Stimulated activated CD4-positive, alpha-beta T cell treated with anti-CD3 and anti-CD28 coated beads, Interleukin-1b, Interleukin-23, amount 100 ng/mL, for 48 hours (primary cell): ENCODE results near the gene GALNT9.
A peak's percentile ranks its signal among the peaks of the same experiment; 100 is the strongest.

ENCODE experiments used
- DNase-seq: peaks from one replicate; pipeline ENCODE4 v3.0.0-alpha.2; 2020

GALNT9 gene

GRCh38 chr12:132166093-132166492, 163.3 kb downstream of the GALNT9 start:
- DNase-seq, result no peak

DNA sequence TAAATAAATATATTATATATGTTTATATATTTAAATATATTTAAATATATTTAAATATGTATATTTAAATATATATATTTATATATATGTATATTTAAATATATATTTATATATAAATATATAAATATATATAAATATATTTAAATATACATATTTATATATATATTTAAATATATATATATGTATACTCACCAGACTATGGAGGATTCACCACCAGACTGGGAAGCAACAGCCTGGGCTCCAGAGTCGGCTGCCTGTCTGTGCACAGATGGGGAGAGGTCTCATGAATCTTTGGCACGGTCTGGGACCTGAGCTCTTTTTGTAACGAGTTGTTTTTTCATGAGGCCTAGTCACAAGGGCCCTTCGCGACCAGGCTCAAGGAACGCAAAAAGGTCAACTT, 163.8 kb downstream of the GALNT9 start:
- DNase-seq, result no peak

DNA sequence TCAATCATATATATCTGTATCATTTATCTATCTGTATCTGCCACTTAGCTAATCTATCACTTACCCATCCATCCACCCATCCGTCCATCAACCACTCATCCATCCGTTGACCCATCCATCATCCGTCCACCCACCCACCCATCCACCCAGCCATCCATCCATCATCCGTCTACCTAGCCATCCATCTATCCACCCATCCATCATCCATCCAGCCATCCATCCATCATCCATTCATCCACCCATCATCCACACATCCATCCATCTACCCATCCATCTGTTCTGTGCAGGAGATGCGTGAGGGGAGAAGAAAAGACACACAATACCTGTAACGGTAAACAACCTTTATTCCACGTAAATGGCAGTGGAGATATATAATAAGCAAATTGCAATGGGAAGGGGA, 165.0 kb downstream of the GALNT9 start:
- no peak for DNase-seq

GRCh38 chr12:132163911-132164288, 165.5 kb downstream of the GALNT9 start:
- no peak for DNase-seq

DNA sequence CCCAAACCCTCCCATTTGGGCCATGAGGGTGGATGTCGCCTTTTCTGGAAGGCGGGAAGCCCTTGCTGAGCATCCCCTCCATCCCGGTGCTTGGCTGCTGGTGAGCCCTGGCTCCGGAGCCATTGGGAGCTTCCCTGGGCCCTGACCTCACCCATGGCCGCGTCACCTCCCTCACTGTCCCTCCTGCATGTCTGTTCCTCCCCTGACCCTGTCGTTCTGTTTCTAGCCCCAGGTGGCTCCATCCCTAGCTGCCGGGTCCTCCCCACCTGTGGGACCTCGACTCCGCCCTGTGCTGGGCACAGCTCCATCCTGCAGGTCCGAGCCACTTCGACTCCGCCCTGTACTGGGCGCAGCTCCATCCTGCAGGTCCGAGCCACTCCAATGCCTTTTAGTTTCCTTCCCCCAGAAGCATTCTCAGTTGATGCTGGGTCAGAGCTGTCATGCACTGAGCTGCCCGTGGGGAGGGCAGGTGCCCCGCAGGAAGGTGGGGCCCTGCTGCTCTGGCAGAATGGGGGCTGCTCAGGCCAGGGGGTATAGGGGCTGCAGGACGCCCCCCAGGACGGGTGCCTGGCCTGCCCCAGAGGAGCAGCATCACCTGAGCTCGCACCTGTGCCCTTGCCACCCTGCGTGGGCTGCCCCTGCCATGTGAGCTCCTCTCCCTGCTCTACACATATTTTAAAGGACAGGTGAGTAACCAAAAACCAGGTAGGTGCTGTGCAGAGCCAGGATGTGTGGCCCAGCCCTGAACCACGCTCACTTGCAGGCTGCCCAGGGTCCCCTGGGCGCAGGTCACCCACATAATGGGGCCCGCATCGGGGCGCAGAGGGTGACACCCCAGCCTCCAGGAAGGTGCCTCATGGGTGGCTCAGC, 166.1 kb downstream of the GALNT9 start:
- no peak for DNase-seq

DNA sequence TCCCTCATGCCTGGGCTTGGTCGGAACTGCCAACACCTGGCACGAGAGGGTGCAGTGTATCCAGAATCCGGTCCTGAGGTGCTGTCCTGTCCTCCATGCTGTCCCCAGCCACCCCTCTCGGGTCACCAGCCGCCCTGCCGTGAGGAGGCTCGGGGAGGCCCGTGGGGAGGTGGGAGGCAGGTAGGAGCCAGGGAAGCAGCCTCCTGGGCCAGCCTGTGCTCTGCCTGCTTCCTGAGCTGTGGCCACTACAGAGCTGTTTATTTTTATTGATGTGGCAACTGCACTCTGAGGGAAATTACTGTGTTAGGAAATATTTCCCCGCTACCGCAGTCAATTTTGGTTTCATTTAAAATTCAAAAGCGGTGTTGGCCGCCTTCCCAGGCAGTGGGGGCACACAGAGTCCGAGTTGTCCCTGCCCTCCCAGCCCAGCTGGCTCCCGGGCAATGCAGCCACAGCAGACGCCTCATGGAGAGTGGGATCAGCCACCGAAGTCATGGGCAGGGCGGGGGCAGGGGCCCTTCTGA, 166.8 kb downstream of the GALNT9 start:
- no peak for DNase-seq

DNA sequence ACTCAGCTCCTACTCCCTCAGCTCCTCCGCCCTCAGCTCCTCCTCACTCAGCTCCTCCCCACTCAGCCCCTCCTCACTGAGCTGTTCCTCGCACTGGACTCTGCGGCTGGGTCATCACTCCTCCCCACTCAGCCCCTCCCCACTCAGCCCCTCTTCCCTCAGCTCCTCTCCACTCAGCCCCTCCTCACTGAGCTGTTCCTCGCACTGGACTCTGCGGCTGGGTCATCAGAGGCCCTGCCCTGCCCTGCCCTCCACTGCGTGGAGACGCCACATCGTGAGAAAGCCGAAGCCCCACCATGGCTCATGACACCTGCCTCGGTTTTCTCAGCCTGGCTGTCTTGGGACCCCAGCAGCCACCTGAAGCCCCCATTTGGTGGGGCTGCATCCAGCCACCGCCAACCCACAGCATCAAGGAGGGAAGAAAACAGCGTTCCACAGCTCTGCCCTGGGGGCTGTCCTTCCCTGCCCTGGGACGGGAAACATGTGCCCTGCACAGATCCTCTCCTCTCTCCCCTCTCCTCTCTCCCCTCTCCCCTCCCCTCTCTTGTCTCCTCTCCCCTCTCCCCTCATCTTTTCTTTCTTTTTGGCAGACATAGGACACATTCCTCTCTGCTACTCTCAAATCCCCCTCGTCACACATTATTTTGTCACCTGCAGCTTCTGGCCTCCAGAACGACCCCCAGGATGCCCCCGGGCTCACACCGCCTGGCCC, 167.4 kb downstream of the GALNT9 start:
- no peak for DNase-seq

DNA sequence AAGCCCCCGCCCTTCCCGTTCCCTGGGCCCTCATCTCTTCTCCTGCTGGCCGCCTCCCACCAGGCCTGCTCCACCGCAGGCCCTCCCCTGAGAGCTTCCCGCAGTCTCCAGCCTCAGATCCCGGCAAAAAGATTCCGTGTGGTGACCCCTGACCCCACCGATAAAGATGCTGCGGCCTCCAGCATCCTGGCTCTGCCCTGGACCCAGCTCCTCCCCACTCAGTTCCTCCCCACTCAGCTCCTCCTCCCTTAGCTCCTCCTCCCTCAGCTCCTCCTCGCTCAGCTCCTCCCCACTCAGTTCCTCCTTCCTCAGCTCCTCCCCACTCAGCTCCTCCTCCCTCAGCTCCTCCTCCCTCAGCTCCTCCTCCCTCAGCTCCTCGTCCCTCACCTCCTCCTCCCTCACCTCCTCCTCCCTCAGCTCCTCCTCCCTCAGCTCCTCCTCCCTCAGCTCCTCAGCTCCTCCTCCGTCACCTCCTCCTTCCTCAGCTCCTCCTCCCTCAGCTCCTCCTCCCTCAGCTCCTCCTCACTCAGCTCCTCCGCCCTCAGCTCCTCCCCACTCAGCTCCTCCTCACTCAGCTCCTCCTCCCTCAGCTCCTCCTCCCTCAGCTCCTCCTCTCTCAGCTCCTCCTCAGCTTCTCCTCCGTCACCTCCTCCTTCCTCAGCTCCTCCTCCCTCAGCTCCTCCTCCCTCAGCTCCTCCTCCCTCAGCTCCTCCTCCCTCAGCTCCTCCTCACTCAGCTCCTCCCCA, 168.2 kb downstream of the GALNT9 start:
- DNase-seq, result no peak

GRCh38 chr12:132160601-132161035, 168.8 kb downstream of the GALNT9 start:
- DNase-seq, result no peak

DNA sequence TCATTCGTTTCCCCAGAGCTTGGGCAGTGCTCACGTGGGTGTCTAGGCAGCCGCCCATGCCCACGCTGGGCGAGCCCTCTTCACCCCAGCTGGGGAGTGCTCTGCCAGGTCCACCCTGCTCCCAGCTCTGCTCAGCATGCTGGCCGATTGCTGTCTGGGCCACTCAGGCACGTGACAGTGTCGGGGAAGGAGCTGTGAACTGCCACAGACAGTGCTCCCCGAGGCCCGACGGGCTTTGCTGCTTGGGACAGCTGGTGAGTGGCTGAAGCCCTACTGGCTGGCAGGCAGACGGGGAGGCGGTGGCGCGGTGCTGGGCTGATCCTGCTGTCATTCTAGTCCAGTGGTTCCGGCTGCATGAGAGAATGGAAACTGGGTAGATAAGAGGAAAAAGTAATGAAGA, 169.4 kb downstream of the GALNT9 start:
- DNase-seq, result no peak

- no peak for DNase-seq
Observed at GRCh38 chr12:132159555-132160003, 169.8 kb downstream of the GALNT9 start.

DNA sequence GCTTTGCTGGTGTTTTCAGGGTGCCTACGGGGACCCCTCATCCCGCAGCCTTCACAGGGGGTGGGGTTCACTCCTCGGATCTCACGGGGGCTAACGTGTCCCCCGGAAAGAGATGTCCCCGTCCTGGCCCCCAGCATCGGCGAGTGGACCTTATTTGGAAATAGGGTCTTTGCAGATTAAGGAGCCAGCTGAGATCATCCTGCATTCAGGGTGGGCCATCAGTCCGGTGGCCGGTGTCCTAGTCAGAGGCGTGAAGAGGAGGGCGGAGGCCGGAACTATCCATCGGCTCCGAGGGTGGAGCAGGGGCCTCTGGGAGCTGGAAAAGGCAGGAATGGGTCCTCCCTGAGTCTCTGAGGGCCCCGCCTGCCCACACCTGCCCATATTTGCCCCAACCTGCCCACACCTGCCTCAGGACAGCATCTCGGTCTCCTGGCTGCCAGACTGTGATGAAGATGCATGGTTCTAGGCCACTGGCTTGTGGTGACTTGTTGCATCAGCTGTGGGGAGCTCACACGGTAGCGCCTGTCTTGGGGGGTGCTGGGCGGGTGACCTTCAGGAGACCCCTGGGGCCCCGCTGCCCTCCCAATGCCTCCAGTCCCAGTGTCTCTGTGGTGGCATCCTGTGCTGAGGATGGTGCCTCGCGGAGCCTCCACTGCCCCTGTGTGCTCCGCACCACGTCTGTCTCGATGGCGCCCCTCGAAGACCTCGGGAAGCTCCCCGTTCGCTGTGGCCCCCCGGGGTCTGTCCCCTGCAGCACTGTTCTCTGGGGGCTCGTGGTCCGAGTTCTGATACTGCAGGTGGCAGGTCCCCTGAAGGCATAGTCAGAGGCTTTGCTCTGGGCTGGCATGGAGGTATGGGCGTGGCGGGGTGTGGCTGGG, 170.5 kb downstream of the GALNT9 start:
- DNase-seq, result no peak

GRCh38 chr12:132157733-132158409, 171.5 kb downstream of the GALNT9 start:
- DNase-seq, result no peak

DNA sequence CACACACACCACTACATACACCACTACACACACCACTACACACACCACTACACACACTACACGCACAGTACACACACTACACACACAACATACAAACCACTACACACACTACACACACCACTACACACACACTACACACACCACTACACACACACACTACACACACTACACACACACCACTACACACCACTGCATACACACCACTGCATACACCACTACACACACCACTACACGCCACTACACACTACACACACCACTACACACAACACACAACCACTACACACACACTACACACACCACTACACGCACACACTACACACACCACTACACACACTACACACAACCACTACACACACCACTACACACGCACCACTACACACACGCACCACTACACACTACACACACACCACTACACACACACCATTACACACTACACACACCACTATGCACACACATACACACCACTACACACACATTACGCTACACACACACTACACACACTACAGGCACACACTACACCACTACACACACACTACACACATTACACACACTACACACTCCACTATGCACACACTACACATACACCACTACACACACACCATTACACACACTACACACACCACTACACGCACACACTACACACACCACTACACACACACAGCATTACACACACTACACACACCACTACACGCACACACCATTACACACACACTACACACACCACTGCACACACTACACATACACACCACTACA, 172.6 kb downstream of the GALNT9 start:
- no peak for DNase-seq

DNA sequence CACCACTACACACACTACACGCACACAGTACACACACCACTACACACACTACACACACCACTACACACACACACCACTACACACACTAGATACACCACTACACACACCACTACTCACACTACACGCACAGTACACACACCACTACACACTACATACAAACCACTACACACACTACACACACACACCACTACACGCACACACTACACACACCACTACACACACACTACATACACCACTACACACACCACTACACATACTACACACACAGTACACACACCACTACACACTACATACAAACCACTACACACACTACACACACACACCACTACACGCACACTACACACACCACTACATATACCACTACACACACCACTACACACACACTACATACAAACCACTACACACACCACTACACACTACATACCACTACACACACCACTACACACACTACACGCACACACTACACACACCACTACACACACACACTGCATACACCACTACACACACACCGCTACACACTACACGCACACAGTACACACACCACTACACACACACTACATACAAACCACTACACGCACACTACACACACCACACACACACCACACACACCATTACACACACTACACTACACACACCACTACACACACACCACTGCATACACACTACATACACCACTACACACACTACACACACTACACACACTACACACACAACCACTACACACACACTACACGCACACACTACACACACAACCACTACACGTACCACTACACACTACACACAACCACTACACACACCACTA, 173.4 kb downstream of the GALNT9 start:
- DNase-seq, result no peak

GRCh38 chr12:132154941-132155770, 174.2 kb downstream of the GALNT9 start:
- DNase-seq, result no peak

- no peak for DNase-seq
Observed at GRCh38 chr12:132154341-132154761, 175.0 kb downstream of the GALNT9 start.

GRCh38 chr12:132153501-132154340, 175.7 kb downstream of the GALNT9 start:
- peak; percentile 64 for DNase-seq
